MM.1S (cell line): ENCODE results near the gene HIP1.

Experiments used
- CTCF ChIP-seq: fragments of 300-600 bp; sonication (generic); IDR thresholded peaks from 2 replicates; pipeline ENCODE4 v1.5.1; 2016; ENCODE audit warnings: antibody characterized with exemption, low read length, mixed read lengths
- EZH2 ChIP-seq: fragments of 300-600 bp; sonication (generic); optimal IDR thresholded peaks from 2 replicates; pipeline ENCODE3; 2017; ENCODE audit warnings: low read depth, mild to moderate bottlenecking, antibody characterized with exemption, low read length, mixed read lengths

- TF ChIP-seq CTCF (no peak), EZH2 (no peak)
Measured at GRCh38 chr7:75738975-75739795, 444 bp upstream of the HIP1 start.
